Peyer's patch (tissue), 4 donors: ENCODE data around the gene CP.

Experiments used
- POLR2A ChIP-seq, 2 donors: fragments of 450-650 bp; IDR thresholded peaks; one replicate each; pipeline ENCODE4 v1.5.1; 2017; ENCODE audit warnings: antibody characterized with exemption in 2 of 2, mild to moderate bottlenecking in 2 of 2, moderate library complexity in 2 of 2
- TF ChIP-seq, protein P1 (sequence below), 6 experiments: fragments of 450-650 bp in 4 of 6; fragments of 200-600 bp in 2 of 6; sonication (generic) in 1 of 6; IDR thresholded peaks; one replicate each; pipeline ENCODE4 v1.5.1; 2017 to 2019; ENCODE audit warnings: antibody characterized with exemption in 6 of 6, mild to moderate bottlenecking in 3 of 6, moderate library complexity in 1 of 6

DNA sequence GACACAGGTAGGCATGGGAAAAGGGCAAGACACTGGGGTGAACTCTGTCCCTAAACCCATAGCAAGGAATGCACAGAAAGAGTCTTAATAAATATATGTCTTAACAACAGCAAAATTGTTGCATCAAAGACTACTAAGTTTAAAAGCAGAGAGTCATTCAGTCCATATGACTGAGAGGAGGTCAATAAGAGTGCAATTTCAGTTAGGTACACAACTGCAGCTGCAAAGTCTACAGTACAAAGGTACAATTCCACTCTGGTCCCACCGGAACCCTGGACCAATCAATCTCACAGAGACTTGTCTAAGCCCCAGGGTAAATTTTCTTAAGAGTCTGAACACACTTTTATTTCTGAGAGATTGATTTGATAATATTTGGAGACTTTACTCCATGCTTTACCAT, 6.9 kb downstream of the CP start:
- TF ChIP-seq, protein P1, sequence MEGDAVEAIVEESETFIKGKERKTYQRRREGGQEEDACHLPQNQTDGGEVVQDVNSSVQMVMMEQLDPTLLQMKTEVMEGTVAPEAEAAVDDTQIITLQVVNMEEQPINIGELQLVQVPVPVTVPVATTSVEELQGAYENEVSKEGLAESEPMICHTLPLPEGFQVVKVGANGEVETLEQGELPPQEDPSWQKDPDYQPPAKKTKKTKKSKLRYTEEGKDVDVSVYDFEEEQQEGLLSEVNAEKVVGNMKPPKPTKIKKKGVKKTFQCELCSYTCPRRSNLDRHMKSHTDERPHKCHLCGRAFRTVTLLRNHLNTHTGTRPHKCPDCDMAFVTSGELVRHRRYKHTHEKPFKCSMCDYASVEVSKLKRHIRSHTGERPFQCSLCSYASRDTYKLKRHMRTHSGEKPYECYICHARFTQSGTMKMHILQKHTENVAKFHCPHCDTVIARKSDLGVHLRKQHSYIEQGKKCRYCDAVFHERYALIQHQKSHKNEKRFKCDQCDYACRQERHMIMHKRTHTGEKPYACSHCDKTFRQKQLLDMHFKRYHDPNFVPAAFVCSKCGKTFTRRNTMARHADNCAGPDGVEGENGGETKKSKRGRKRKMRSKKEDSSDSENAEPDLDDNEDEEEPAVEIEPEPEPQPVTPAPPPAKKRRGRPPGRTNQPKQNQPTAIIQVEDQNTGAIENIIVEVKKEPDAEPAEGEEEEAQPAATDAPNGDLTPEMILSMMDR (IDR thresholded peaks at IDR 0.05) = no peak
- TF ChIP-seq POLR2A (IDR thresholded peaks at IDR 0.05) = no peak
